Measurements from ENCODE around the gene EML6.
"Not testable (repeated sequence)": the region's sequence is repeated elsewhere in the genome, so short reads cannot be mapped to it uniquely, and the experiment has no call there.

EML6 gene

GRCh38 chr2:54839461-54840255, 116.2 kb downstream of the EML6 start:
- no peak for DNase-seq (ENCODE audit: extremely low read depth in 1 of 2, low read depth in 1 of 2)

GRCh38 chr2:54840559-54841468, 117.4 kb downstream of the EML6 start:
- DNase-seq (ENCODE audit: extremely low read depth in 1 of 2, low read depth in 1 of 2) = no peak

GRCh38 chr2:54841500-54841899, 118.0 kb downstream of the EML6 start:
- not testable (repeated sequence) for DNase-seq (ENCODE audit: extremely low read depth in 1 of 2, low read depth in 1 of 2)

- DNase-seq (ENCODE audit: extremely low read depth in 1 of 2, low read depth in 1 of 2) = no peak
Measured at GRCh38 chr2:54845094-54845493, 121.6 kb downstream of the EML6 start.

- no peak for DNase-seq (ENCODE audit: extremely low read depth in 1 of 2, low read depth in 1 of 2)
Measured at GRCh38 chr2:54845514-54845913, 122.1 kb downstream of the EML6 start.

- DNase-seq (ENCODE audit: extremely low read depth in 1 of 2, low read depth in 1 of 2) = no peak
Measured at GRCh38 chr2:54850171-54851122, 127.0 kb downstream of the EML6 start.

- no peak for DNase-seq (ENCODE audit: extremely low read depth in 1 of 2, low read depth in 1 of 2)
Measured at GRCh38 chr2:54853616-54854310, 130.3 kb downstream of the EML6 start.

GRCh38 chr2:54855434-54855833, 132.0 kb downstream of the EML6 start:
- DNase-seq (ENCODE audit: extremely low read depth in 1 of 2, low read depth in 1 of 2) = no peak

- DNase-seq (ENCODE audit: extremely low read depth in 1 of 2, low read depth in 1 of 2) = no peak
Measured at GRCh38 chr2:54858021-54858681, 134.7 kb downstream of the EML6 start.

GRCh38 chr2:54859416-54859815, 136.0 kb downstream of the EML6 start:
- no peak for DNase-seq (ENCODE audit: extremely low read depth in 1 of 2, low read depth in 1 of 2)

- no peak for DNase-seq (ENCODE audit: extremely low read depth in 1 of 2, low read depth in 1 of 2)
Measured at GRCh38 chr2:54859997-54860701, 136.7 kb downstream of the EML6 start.

- DNase-seq (ENCODE audit: extremely low read depth in 1 of 2, low read depth in 1 of 2) = no peak
Measured at GRCh38 chr2:54862229-54862628, 138.8 kb downstream of the EML6 start.

- no peak for DNase-seq (ENCODE audit: extremely low read depth in 1 of 2, low read depth in 1 of 2)
Measured at GRCh38 chr2:54862742-54863141, 139.3 kb downstream of the EML6 start.

- no peak for DNase-seq (ENCODE audit: extremely low read depth in 1 of 2, low read depth in 1 of 2)
Measured at GRCh38 chr2:54863660-54864059, 140.2 kb downstream of the EML6 start.

GRCh38 chr2:54864096-54864495, 140.6 kb downstream of the EML6 start:
- DNase-seq (ENCODE audit: extremely low read depth in 1 of 2, low read depth in 1 of 2) = no peak

GRCh38 chr2:54864727-54865126, 141.3 kb downstream of the EML6 start:
- DNase-seq (ENCODE audit: extremely low read depth in 1 of 2, low read depth in 1 of 2) = no peak

GRCh38 chr2:54866179-54866578, 142.7 kb downstream of the EML6 start:
- DNase-seq (ENCODE audit: extremely low read depth in 1 of 2, low read depth in 1 of 2) = no peak

GRCh38 chr2:54866868-54867267, 143.4 kb downstream of the EML6 start:
- DNase-seq (ENCODE audit: extremely low read depth in 1 of 2, low read depth in 1 of 2) = no peak

- no peak for DNase-seq (ENCODE audit: extremely low read depth in 1 of 2, low read depth in 1 of 2)
Measured at GRCh38 chr2:54867457-54867856, 144.0 kb downstream of the EML6 start.

Measured in stimulated activated CD8-positive, alpha-beta memory T cell treated with anti-CD3 and anti-CD28 coated beads, Interleukin-7, amount 100 ng/mL, for 48 hours (primary cell).